ENCODE results near the gene GPR183.

GPR183 gene

GRCh38 chr13:99246100-99246499 is 61.1 kb downstream of the GPR183 start:
- DNase-seq (ENCODE audit: low read depth): no peak

All from T-helper 22 cell (primary cell).